ENCODE results near the gene ENDOD1.

Gene ENDOD1

DNA sequence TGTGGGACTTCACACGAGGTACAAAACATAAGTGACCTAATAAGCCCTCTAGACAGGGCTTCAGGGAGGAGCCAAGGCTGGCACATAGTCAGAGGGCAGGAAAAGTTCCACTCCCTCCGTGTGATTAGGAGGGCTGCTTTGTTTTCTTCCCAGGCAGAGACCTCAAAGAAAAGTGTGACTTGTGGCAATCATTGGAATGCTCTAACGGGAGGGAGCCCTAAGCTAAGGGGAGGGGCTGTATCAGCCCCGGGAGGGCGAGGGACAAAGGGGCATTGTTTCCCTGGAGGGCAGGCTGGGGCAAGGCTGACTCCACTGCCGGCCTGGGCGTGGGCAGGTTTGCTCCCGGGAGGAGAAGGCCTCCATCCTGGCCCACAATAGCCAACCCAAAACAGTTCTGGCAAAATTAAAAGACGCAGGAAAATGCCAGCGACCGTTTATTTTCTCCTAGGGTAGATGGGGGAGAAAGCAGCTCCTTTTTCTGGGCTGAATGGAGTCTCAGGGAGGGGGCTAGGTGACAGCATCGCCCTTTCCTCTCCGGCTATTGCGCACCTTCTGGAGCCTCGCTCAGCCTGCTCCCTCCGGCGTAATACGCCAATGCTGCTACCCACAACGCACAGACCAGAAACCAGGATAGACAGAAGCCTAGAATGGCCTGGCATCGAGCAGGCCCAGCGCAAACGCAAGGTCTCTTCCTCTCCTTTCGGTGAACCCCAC is 60.2 kb downstream of the ENDOD1 start:
- FAIRE-seq, result no peak
- DNase-seq (ENCODE audit: insufficient read length, low spot score), result no peak
- TF ChIP-seq, protein P1, sequence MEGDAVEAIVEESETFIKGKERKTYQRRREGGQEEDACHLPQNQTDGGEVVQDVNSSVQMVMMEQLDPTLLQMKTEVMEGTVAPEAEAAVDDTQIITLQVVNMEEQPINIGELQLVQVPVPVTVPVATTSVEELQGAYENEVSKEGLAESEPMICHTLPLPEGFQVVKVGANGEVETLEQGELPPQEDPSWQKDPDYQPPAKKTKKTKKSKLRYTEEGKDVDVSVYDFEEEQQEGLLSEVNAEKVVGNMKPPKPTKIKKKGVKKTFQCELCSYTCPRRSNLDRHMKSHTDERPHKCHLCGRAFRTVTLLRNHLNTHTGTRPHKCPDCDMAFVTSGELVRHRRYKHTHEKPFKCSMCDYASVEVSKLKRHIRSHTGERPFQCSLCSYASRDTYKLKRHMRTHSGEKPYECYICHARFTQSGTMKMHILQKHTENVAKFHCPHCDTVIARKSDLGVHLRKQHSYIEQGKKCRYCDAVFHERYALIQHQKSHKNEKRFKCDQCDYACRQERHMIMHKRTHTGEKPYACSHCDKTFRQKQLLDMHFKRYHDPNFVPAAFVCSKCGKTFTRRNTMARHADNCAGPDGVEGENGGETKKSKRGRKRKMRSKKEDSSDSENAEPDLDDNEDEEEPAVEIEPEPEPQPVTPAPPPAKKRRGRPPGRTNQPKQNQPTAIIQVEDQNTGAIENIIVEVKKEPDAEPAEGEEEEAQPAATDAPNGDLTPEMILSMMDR (IDR thresholded peaks at IDR 0.05; ENCODE audit: insufficient read depth, missing control alignments), result no peak

DNA sequence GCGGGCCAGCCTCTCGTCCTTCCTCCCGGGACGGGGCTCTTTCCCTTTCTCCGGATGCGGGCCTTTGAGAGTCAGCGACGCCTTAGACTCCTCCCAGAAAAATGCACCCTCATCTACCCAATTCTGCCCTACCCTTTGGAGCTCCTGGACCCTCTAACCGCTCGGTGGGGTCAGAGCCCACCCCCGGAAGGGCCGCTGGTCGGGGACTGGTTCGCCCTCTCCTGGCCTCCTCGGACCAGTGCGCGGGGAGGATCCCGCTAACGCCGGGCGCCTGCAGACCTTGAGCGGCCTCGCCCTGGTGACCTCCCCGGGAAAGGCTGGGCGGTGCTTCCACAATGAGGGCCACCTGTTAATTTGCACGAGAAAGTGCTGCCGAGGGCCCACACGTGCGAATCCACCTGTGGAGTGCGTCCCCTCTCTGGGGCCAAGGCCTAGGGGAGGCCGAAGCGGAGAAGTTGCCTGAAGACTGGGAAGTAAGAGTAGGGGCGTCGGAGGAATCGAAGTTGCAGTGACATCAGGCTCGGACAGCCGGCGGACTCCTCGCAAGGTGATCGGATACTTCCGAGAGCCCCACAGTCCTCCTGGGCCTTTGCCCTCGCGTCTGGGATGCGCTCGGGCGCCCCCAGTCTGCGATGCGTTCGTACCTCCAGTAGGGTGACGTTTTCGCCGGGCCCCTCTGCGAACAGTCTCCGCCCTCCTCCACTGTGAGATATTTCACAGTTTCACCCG is 61.5 kb downstream of the ENDOD1 start:
- FAIRE-seq, result no peak
- TF ChIP-seq, protein P1 (IDR thresholded peaks at IDR 0.05; ENCODE audit: insufficient read depth, missing control alignments), result peak; percentile 70
- no peak for DNase-seq (ENCODE audit: insufficient read length, low spot score)

DNA sequence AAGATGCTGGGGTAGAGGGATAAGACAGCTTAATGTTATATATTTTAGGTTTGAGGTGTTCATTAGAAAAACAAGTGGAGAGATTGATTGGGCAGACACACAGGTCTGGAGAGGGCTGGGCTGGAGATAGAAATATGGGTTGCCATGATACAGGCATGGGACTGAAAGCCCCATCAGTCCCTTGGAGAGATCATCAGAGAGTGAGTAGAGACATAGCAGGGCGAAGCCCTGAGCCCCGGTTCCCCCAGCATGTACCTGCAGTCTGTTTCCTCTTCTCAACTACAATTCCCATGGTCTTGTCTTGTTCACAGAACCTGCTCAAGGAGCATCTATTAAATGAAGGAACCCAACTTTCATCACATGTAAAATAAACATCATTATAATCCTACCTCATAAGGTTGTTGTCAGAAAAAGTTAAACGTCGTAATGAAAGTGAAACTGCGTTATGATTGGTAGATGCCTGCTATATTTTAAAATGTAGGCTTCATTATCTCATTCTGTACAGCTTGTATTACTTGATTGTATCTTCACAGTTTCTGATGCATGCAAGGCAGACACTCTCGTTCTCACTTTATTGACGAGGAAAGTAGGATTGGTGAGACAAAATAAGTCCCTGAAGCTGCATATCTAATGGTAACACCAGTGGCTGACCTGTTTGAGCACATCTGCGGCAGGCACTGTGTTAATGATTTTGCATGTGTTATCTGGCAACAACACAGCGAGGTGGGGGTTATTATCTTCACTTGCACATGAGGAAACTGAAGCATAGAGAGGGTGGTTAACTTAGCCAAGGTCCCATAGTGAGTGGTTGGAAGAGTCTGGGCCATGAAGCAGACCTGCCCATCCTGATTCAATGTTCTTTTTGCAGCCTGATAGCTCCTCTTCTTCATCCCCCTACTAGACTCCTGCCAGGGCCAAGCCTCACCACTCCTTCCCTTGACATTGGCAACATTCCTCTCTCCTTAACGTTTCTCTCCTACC is 63.5 kb downstream of the ENDOD1 start:
- no peak for FAIRE-seq
- DNase-seq (ENCODE audit: insufficient read length, low spot score), result no peak
- TF ChIP-seq, protein P1 (IDR thresholded peaks at IDR 0.05; ENCODE audit: insufficient read depth, missing control alignments), result no peak

DNA sequence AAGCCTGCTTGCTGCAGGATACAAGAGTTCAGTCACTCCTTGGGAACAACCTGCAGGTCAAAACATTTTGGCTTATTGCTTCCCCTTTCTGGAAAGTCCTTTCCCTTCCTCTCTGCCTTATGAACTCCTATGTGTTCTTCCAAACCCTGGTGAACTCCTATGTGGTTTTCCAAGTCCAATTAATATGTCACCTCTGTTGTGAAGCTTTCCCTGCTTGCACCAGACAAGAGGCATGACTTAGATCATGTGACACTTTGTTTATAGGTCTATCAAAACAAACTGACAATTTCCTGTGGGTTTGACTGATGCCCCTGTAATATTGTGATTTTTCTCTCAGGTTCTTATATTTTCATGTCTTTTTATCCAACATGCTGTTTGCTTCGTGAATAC is 64.2 kb downstream of the ENDOD1 start:
- FAIRE-seq, result no peak
- TF ChIP-seq, protein P1 (IDR thresholded peaks at IDR 0.05; ENCODE audit: insufficient read depth, missing control alignments), result no peak

DNA sequence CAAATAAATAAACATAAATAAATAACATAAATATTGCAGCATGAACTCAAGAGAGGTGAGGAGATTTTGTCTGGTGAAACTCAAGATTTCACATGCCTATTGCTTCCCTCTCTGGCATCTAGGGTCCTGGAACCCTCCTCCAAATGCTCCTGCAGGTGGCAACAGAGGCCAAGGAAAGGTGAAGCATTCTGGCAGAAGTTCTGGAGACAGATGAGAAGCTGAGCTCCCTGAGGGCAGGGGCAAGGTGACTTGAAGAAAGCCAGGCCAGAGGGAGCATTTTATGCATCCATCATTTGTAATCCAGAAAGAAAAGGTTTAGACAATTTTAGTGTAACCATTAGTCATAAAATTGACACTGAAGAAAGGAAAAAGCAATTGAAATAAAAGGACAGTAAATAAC is 64.9 kb downstream of the ENDOD1 start:
- DNase-seq (ENCODE audit: insufficient read length, low spot score) (peak; percentile 58), FAIRE-seq (no peak)
- TF ChIP-seq, protein P1 (IDR thresholded peaks at IDR 0.05; ENCODE audit: insufficient read depth, missing control alignments), result peak; percentile 81

More for the DNA sequence above, 64.2 kb downstream of the ENDOD1 start:
- no peak for DNase-seq (ENCODE audit: insufficient read length, low spot score)

DNA sequence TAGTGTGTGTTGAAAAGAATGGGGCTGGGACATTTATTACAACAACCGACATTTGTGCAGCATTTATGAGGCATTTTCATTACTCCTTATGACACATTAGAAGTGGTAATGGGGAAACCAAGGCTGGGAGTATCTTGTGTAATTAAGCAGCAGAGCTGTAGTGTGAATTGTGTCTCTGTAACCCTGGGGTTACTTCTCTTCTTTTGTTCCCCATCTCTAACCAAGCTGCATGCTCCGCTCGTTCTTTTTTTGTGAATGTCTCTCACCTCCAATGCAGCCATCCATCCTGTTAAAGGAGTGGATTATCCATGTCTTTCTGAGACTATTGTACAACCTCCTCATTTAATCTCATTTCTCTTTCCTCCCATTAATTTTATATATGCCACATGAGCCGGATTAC is 65.7 kb downstream of the ENDOD1 start:
- DNase-seq (ENCODE audit: insufficient read length, low spot score) (no peak), FAIRE-seq (no peak)
- TF ChIP-seq, protein P1 (IDR thresholded peaks at IDR 0.05; ENCODE audit: insufficient read depth, missing control alignments), result no peak

All from D721Med (cell line).